SK-N-SH (cell line): ENCODE measurements around the gene TRIM38. TPM values are rescaled to one million over a fixed set of nuclear protein-coding genes. Genes with fewer than 3 reads are reported as not detected.

Source experiments
- CTCF ChIA-PET: fragments of 300-600, 350-600 bp; formaldehyde crosslinking; extraction: SDS; loops from one replicate; lab custom pipeline; 2021; lab: Yijun Ruan, JAX
- POLR2A ChIA-PET: fragments of 350-600 bp; sonication (Branson Sonifier 250); formaldehyde crosslinking; extraction: SDS; loops from one replicate; lab custom pipeline; 2020; ENCODE audit warnings: antibody characterized with exemption, inconsistent platforms; lab: Yijun Ruan, JAX
- DNase-seq: peaks from one replicate; pipeline ENCODE4 v3.0.0; 2012
- H2AFZ ChIP-seq: fragments of 200-600 bp; sonication (generic); 2 replicates; pipeline ENCODE4 v1.8.1; 2016; ENCODE audit warnings: antibody characterized with exemption, mild to moderate bottlenecking, low read depth
- H3F3A ChIP-seq: fragments of 200-600 bp; sonication (generic); replicated peaks from 2 replicates; pipeline ENCODE3; 2016; ENCODE audit warnings: antibody characterized with exemption, mild to moderate bottlenecking; ENCODE audit not compliant: insufficient read depth
- H3K27ac ChIP-seq, 2 experiments: fragments of 200-500 bp in 1 of 2; fragments of 200-600 bp in 1 of 2; sonication (Bioruptor generic) in 1 of 2; sonication (generic), shearing (Covaris generic) in 1 of 2; 2 replicates each; pipeline versions ENCODE4 v1.5.1 to v1.6.1; 2014 to 2016; ENCODE audit warnings: low read depth in 2 of 2, inconsistent platforms in 1 of 2, low read length in 1 of 2, mild to moderate bottlenecking in 1 of 2, mixed read lengths in 1 of 2
- H3K27me3 ChIP-seq: fragments of 200-600 bp; sonication (generic), shearing (Covaris generic); 2 replicates; pipeline ENCODE4 v1.6.1; 2016; ENCODE audit warnings: mixed run types; ENCODE audit not compliant: insufficient read depth
- H3K36me3 ChIP-seq, 2 experiments: fragments of 200-500 bp in 1 of 2; fragments of 200-600 bp in 1 of 2; sonication (Bioruptor generic) in 1 of 2; sonication (generic) in 1 of 2; replicated peaks in 1 of 2; 2 replicates each; pipeline versions ENCODE3 to v1.5.1; 2014 to 2016; ENCODE audit warnings: low read length in 1 of 2, mild to moderate bottlenecking in 1 of 2; ENCODE audit not compliant: insufficient read depth in 2 of 2, control insufficient read depth in 1 of 2
- H3K4me1 ChIP-seq, 2 experiments: fragments of 200-500 bp in 1 of 2; fragments of 200-600 bp in 1 of 2; sonication (Bioruptor generic) in 1 of 2; sonication (generic), shearing (Covaris generic) in 1 of 2; 2 replicates each; pipeline versions ENCODE4 v1.5.1 to v1.6.1; 2014 to 2016; ENCODE audit warnings: low read depth in 1 of 2, low read length in 1 of 2, mixed run types in 1 of 2; ENCODE audit not compliant: insufficient read depth in 2 of 2, control insufficient read depth in 1 of 2
- H3K4me2 ChIP-seq: fragments of 200-600 bp; sonication (generic), shearing (Covaris generic); 2 replicates; pipeline ENCODE4 v1.6.1; 2017; ENCODE audit warnings: mixed run types
- H3K4me3 ChIP-seq, 2 experiments: fragments of 200-500 bp in 1 of 2; fragments of 200-600 bp in 1 of 2; sonication (Bioruptor generic) in 1 of 2; sonication (generic), shearing (Covaris generic) in 1 of 2; 2 replicates each; pipeline versions ENCODE4 v1.5.1 to v1.8.1; 2014 to 2016; ENCODE audit warnings: low read depth in 2 of 2, inconsistent platforms in 1 of 2, low read length in 1 of 2, mild to moderate bottlenecking in 1 of 2, mixed read lengths in 1 of 2, moderate library complexity in 1 of 2
- H3K79me2 ChIP-seq: fragments of 200-600 bp; sonication (generic); 2 replicates; pipeline ENCODE4 v1.8.1; 2017; ENCODE audit warnings: mild to moderate bottlenecking; ENCODE audit not compliant: insufficient read depth
- H3K9ac ChIP-seq: fragments of 200-600 bp; sonication (generic); 2 replicates; pipeline ENCODE4 v1.6.1; 2017; ENCODE audit warnings: mixed run types
- H3K9me2 ChIP-seq: fragments of 200-600 bp; sonication (generic); 2 replicates; pipeline ENCODE4 v1.6.1; 2017; ENCODE audit warnings: mixed run types
- H3K9me3 ChIP-seq: fragments of 200-600 bp; sonication (generic); 2 replicates; pipeline ENCODE4 v1.6.1; 2017; ENCODE audit warnings: mixed run types, mild to moderate bottlenecking, moderate library complexity
- H4K20me1 ChIP-seq: fragments of 200-600 bp; sonication (generic); 2 replicates; pipeline ENCODE4 v1.6.1; 2017; ENCODE audit warnings: mild to moderate bottlenecking, mixed run types; ENCODE audit not compliant: insufficient read depth
- CHD2 ChIP-seq: fragments of 150-350 bp; IDR thresholded peaks from 2 replicates; pipeline ENCODE4 v1.6.1; 2018; ENCODE audit warnings: low read length; ENCODE audit not compliant: partially characterized antibody
- CTCF ChIP-seq: fragments of 200-600 bp; sonication (generic); IDR thresholded peaks from 2 replicates; pipeline ENCODE4 v1.6.1; 2017; ENCODE audit warnings: antibody characterized with exemption, mild to moderate bottlenecking, moderate library complexity
- EP300 ChIP-seq, 2 experiments: IDR thresholded peaks; 2 replicates each; pipeline versions ENCODE4 v1.4.0 to v1.6.1; 2012; ENCODE audit warnings: borderline replicate concordance in 1 of 2, low read depth in 1 of 2, low read length in 1 of 2
- EZH2phosphoT487 ChIP-seq: fragments of 200-600 bp; sonication (generic); IDR thresholded peaks from 2 replicates; pipeline ENCODE4 v1.6.1; 2017; ENCODE audit warnings: low read depth, mixed run types, mild to moderate bottlenecking, antibody characterized with exemption, moderate library complexity, borderline replicate concordance
- FOSL2 ChIP-seq: IDR thresholded peaks from 2 replicates; pipeline ENCODE4 v1.4.0; 2012; ENCODE audit warnings: low read depth, mild to moderate bottlenecking, moderate library complexity, borderline replicate concordance
- FOXJ3 ChIP-seq: sonication (generic); formaldehyde crosslinking; IDR thresholded peaks from 2 replicates; pipeline ENCODE4 v1.5.1; 2020; ENCODE audit warnings: mild to moderate bottlenecking, missing genetic modification reagents
- GABPA ChIP-seq: IDR thresholded peaks from 2 replicates; pipeline ENCODE4 v1.4.0; 2012; ENCODE audit warnings: low read depth, mild to moderate bottlenecking
- GATA2 ChIP-seq: sonication (generic); formaldehyde crosslinking; IDR thresholded peaks from 2 replicates; pipeline ENCODE4 v1.5.0; 2020; ENCODE audit warnings: mild to moderate bottlenecking, missing genetic modification reagents
- MEF2A ChIP-seq: IDR thresholded peaks from 2 replicates; pipeline ENCODE4 v1.4.0; 2012; ENCODE audit warnings: low read depth, borderline replicate concordance
- MXI1 ChIP-seq: IDR thresholded peaks from 2 replicates; pipeline ENCODE4 v1.6.1; 2012; ENCODE audit warnings: mild to moderate bottlenecking, low read depth, low read length, improper control_type of control experiment
- NFIC ChIP-seq: IDR thresholded peaks from 2 replicates; pipeline ENCODE4 v1.4.0; 2012; ENCODE audit warnings: borderline replicate concordance
- NRF1 ChIP-seq: IDR thresholded peaks from 2 replicates; pipeline ENCODE4 v1.6.1; 2012; ENCODE audit warnings: low read depth, mild to moderate bottlenecking, low read length
- RAD21 ChIP-seq: IDR thresholded peaks from 2 replicates; pipeline ENCODE4 v1.6.1; 2012; ENCODE audit warnings: mild to moderate bottlenecking, low read length
- RCOR1 ChIP-seq: fragments of 150-350 bp; IDR thresholded peaks from 2 replicates; pipeline ENCODE4 v1.6.1; 2017; ENCODE audit warnings: antibody characterized with exemption, low read length
- RFX5 ChIP-seq: IDR thresholded peaks from 2 replicates; pipeline ENCODE4 v1.6.1; 2012; ENCODE audit warnings: mild to moderate bottlenecking, improper control_type of control experiment, low read length
- RXRA ChIP-seq: IDR thresholded peaks from 2 replicates; pipeline ENCODE4 v1.4.0; 2012; ENCODE audit warnings: low read depth, mild to moderate bottlenecking, borderline replicate concordance
- TAF1 ChIP-seq: IDR thresholded peaks from 2 replicates; pipeline ENCODE4 v1.6.1; 2012; ENCODE audit warnings: low read depth, mild to moderate bottlenecking, low read length, moderate library complexity, borderline replicate concordance
- TCF12 ChIP-seq: IDR thresholded peaks from 2 replicates; pipeline ENCODE4 v1.4.0; 2012
- TEAD4 ChIP-seq: IDR thresholded peaks from 2 replicates; pipeline ENCODE4 v1.4.0; 2012; ENCODE audit warnings: mild to moderate bottlenecking, borderline replicate concordance; ENCODE audit not compliant: insufficient read depth
- YY1 ChIP-seq: IDR thresholded peaks from 2 replicates; pipeline ENCODE4 v1.4.0; 2012; ENCODE audit warnings: low read depth, mild to moderate bottlenecking
- WGBS: methylation state at CpG from one replicate; pipeline ENCODE4 v1.1.6; 2017; ENCODE audit warnings: low lambda C conversion rate; 5-methylcytosine and 5-hydroxymethylcytosine counted together
- polyA plus RNA-seq, 3 experiments: library from polyadenylated mRNA; depleted of rRNA; stranded (reverse); fragments of >200 nt; gene quantifications; 2 replicates each; pipeline ENCODE4 v1.2.3, GENCODE V29; 2012
- TF ChIP-seq, protein P1 (sequence below): IDR thresholded peaks from 2 replicates; pipeline ENCODE4 v1.4.0; 2012; ENCODE audit warnings: low read depth
- TF ChIP-seq, protein P2 (sequence below): IDR thresholded peaks from 2 replicates; pipeline ENCODE4 v1.4.0; 2012; ENCODE audit warnings: low read depth, borderline replicate concordance
- TF ChIP-seq, protein P3 (sequence below): fragments of 150-350 bp; IDR thresholded peaks from 2 replicates; pipeline ENCODE4 v1.6.1; 2017; ENCODE audit warnings: antibody characterized with exemption, low read length, low read depth, borderline replicate concordance
- TF ChIP-seq, protein P4 (sequence below): IDR thresholded peaks from 2 replicates; pipeline ENCODE4 v1.4.0; 2012; ENCODE audit warnings: low read depth, borderline replicate concordance
- TF ChIP-seq, protein P5 (sequence below): IDR thresholded peaks from 2 replicates; pipeline ENCODE4; 2012

TRIM38 gene
- polyA plus RNA-seq, 1 of the 3 experiments (the other 2 are of a cell fraction): 0.62 TPM

DNA sequence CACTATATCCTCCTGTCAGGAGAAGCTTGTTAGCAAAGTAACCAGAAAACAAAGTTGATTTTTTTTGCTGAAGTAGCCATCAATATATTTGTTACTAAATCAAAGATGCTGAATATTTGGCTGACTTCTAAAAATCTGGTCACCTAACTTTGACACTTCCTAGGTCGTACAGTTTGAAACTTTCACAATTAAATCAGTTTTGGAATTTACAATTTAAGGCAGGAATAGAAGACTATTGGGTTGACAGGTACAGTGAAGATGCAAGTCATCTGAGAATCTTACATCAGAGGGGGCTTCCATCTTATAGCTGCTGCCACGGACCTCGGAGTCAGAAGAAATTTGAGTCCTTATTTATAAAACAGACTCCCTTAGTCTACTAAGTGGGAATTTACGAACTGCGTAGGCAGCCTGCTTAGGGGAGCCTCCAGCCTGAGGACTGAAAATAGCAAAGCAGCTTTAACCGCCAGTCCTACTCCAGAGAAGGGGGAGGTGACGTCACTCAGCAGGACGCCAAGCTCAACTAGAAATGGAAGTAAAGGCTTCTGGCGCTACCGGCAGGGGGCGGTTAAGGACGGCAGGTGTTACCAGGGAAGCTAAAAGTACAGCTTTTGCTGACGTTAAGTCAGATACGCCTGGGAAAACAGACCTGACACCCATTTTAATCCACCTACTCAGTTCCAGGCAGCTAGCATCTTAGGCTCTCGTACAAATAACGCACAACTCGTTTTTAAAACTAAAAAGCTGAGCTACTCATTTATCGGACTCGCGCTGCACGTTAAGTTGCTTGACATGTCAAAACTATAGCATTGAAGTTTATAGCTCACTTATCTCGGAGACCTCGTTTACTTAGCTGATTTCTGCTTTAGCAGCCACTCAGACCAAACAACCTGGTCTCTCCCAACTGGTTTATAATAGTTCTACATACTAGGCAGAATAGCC is 63.6 kb downstream of the TRIM38 start:
- no peaks in the 10 kb centered on the region for H3K9me2 ChIP-seq
- H3K27me3 ChIP-seq: no peaks in the 10 kb centered on the region
- ChIA-PET CTCF (interaction anchor here (0.6 to 2.3 kb wide), 12 partner anchors 10 to 1867 kb away, joined by 3 to 19 read pairs (median 4); a partner anchor contains a TSS), POLR2A (interaction anchor here (0.7 to 4.8 kb wide), 32 partner anchors 9 to 1867 kb away, joined by 3 to 101 read pairs (median 8); a partner anchor contains a TSS)
- H3K4me3 ChIP-seq: peak overlapping the region; percentile 70 to 89
- peaks cover 52% of the 10 kb centered on the region for H3F3A ChIP-seq
- no peaks in the 10 kb centered on the region for H3K9me3 ChIP-seq
- no peaks in the 10 kb centered on the region for H3K79me2 ChIP-seq
- H4K20me1 ChIP-seq: no peaks in the 10 kb centered on the region
- peak overlapping the region; percentile 92 to 99 for H3K27ac ChIP-seq
- peak overlapping the region; percentile 82 for H3K4me2 ChIP-seq
- H3K4me1 ChIP-seq: peaks cover 15 to 34% of the 10 kb centered on the region in 2 experiments; a peak in 3 of 4 replicates
- peak overlapping the region; percentile 73 for H3K9ac ChIP-seq
- H3K36me3 ChIP-seq: no peaks in the 10 kb centered on the region
- 2% methylated on average over 16 of the region's 23 CpGs for WGBS
- H2AFZ ChIP-seq: no peak overlapping the region
- peak; percentile 59 for DNase-seq
- TF ChIP-seq YY1 (no peak), MEF2A (no peak), CTCF (peak; percentile 91), GATA2 (no peak), EZH2phosphoT487 (no peak), FOSL2 (peak; percentile 23; the same call in 1 of the 2 replicates), MXI1 (peak; percentile 42; the same call in 1 of the 2 replicates), CHD2 (peak; percentile 57), GABPA (no peak), FOXJ3 (CRISPR knock-in tag) (no peak), NFIC (no peak), EP300 (IDR thresholded peaks at IDR 0.05; ENCODE audit: borderline replicate concordance in 1 of 2, low read depth in 1 of 2, low read length in 1 of 2) (peak in 1 of 2 experiments; percentile 22; a peak in 1 of 4 replicates), TEAD4 (no peak), NRF1 (no peak), TAF1 (peak; percentile 61; the same call in 1 of the 2 replicates), RAD21 (peak; percentile 24; the same call in 1 of the 2 replicates), RFX5 (peak; percentile 51; the same call in 1 of the 2 replicates), RXRA (no peak), TCF12 (peak; percentile 44; the same call in 1 of the 2 replicates), RCOR1 (peak; percentile 65)
- TF ChIP-seq, protein P1, sequence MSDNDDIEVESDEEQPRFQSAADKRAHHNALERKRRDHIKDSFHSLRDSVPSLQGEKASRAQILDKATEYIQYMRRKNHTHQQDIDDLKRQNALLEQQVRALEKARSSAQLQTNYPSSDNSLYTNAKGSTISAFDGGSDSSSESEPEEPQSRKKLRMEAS: peak; percentile 57; the same call in 1 of the 2 replicates
- TF ChIP-seq, protein P2, sequence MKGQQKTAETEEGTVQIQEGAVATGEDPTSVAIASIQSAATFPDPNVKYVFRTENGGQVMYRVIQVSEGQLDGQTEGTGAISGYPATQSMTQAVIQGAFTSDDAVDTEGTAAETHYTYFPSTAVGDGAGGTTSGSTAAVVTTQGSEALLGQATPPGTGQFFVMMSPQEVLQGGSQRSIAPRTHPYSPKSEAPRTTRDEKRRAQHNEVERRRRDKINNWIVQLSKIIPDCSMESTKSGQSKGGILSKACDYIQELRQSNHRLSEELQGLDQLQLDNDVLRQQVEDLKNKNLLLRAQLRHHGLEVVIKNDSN: no peak
- TF ChIP-seq, protein P3, sequence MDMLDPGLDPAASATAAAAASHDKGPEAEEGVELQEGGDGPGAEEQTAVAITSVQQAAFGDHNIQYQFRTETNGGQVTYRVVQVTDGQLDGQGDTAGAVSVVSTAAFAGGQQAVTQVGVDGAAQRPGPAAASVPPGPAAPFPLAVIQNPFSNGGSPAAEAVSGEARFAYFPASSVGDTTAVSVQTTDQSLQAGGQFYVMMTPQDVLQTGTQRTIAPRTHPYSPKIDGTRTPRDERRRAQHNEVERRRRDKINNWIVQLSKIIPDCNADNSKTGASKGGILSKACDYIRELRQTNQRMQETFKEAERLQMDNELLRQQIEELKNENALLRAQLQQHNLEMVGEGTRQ: no peak
- TF ChIP-seq, protein P4, sequence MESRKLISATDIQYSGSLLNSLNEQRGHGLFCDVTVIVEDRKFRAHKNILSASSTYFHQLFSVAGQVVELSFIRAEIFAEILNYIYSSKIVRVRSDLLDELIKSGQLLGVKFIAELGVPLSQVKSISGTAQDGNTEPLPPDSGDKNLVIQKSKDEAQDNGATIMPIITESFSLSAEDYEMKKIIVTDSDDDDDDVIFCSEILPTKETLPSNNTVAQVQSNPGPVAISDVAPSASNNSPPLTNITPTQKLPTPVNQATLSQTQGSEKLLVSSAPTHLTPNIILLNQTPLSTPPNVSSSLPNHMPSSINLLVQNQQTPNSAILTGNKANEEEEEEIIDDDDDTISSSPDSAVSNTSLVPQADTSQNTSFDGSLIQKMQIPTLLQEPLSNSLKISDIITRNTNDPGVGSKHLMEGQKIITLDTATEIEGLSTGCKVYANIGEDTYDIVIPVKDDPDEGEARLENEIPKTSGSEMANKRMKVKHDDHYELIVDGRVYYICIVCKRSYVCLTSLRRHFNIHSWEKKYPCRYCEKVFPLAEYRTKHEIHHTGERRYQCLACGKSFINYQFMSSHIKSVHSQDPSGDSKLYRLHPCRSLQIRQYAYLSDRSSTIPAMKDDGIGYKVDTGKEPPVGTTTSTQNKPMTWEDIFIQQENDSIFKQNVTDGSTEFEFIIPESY: peak; percentile 87; the same call in 1 of the 2 replicates
- TF ChIP-seq, protein P5, sequence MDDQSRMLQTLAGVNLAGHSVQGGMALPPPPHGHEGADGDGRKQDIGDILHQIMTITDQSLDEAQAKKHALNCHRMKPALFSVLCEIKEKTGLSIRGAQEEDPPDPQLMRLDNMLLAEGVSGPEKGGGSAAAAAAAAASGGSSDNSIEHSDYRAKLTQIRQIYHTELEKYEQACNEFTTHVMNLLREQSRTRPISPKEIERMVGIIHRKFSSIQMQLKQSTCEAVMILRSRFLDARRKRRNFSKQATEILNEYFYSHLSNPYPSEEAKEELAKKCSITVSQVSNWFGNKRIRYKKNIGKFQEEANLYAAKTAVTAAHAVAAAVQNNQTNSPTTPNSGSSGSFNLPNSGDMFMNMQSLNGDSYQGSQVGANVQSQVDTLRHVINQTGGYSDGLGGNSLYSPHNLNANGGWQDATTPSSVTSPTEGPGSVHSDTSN: peak; percentile 18; the same call in 1 of the 2 replicates
